ENCODE results near the gene DDX23.
A peak's percentile ranks its signal among the peaks of the same experiment; 100 is the strongest.

DDX23 gene

DNA sequence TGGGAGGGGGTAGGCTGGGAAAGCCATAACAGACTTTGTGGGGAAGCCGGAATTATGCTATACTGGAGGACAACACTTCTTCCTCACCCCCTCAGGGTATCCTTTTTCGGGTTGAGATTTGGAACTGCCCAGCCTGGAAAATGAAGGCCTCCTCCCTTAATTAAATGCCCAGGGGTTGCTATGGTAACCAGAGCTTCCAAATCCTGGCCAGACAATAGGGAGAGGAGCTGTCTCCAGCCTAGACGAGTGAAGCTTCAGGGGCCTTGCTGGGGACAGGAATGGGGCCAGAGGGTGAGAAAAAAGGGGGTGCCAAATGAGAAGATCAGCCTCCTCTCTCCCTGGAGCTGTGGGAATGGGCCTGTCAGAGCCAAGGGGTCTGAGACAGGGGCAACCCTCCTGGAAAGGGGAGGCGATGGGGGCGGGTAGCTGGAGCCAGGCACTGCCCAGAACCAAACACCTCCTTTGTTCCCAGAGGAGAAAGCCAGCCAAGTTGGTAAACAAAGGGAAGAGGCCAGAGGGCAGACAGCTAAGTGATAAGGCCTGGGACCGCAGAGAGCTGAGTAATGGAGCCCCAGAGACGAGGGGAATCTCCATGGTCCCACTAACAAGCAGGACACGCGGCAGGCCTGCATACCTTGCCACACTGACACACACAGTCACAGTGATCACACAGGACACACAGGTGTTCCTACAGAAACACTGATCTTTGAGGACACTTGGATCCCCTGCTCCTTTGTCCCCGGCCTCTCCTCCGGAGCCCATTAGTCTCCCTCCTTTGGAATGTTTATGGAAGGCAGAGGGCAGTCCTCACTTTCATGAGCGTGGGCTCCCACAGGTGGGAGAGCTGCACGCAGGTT lies 31.6 kb upstream of the DDX23 start:
- 92% methylated on average over 12 of the region's 13 CpGs for WGBS (ENCODE audit: insufficient coverage)
- POLR2A ChIA-PET = interaction anchor here (0.6 to 1.1 kb wide), 2 partner anchors 17 to 69 kb away, joined by 3 to 4 read pairs; no protein-coding TSS in a partner anchor

DNA sequence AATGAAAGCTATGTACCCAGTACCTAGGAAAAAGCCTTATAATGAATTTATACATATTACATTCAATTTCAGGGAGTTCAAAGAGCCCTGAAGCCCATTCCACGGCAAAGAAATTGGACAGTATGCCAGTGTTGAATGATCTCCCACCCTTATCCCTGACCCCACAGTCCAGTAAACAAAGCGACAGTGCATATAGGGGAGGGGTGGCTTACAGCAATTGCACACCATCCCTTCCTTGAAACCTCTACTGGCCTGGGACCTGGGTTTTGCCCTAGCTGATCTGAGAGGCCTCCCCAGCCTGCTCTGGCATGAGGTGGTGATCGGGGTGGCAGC lies 31.0 kb upstream of the DDX23 start:
- Histone ChIP-seq H3K27me3 (replicated peaks in 2 of 5; ENCODE audit: control insufficient read depth in 4 of 5, insufficient read depth in 5 of 5, low read length in 4 of 5) (peaks cover 0 to 23% (median 9%) of the 10 kb centered on the region in 5 experiments), H3K4me3 (ENCODE audit: control insufficient read depth in 1 of 7, extremely low read depth in 1 of 7, insufficient read depth in 4 of 7, low read depth in 2 of 7, low read length in 6 of 7) (no peak overlapping the region), H3K9me3 (ENCODE audit: control extremely low read depth in 1 of 5, control insufficient read depth in 4 of 5, insufficient read depth in 2 of 5, low read depth in 1 of 5, low read length in 4 of 5) (no peaks in the 10 kb centered on the region), H3K27ac (ENCODE audit: insufficient read depth in 1 of 2, low read depth in 1 of 2, low read length in 2 of 2, poor library complexity in 1 of 2, severe bottlenecking in 2 of 2) (no peak overlapping the region), H3K4me1 (ENCODE audit: control extremely low read depth in 1 of 4, control insufficient read depth in 4 of 4, insufficient read depth in 4 of 4, low read length in 3 of 4) (peaks cover 0 to 12% (median 6%) of the 10 kb centered on the region in 4 experiments), H3K36me3 (ENCODE audit: control insufficient read depth in 4 of 4, insufficient read depth in 4 of 4, low read length in 3 of 4) (no peaks in the 10 kb centered on the region)
- POLR2A ChIA-PET = no interaction called here
- DNase-seq = no peak
- WGBS (ENCODE audit: insufficient coverage) = 83% methylated on average over 2 of the region's 3 CpGs
- CTCF ChIA-PET = interaction anchor here (0.8 to 7.0 kb wide), 9 partner anchors 8 to 69 kb away, joined by 3 to 45 read pairs (median 5); no protein-coding TSS in a partner anchor

More for the DNA sequence above, 31.6 kb upstream of the DDX23 start:
- CTCF ChIA-PET = interaction anchor here (0.8 to 7.0 kb wide), 7 partner anchors 13 to 69 kb away, joined by 3 to 45 read pairs (median 5); no protein-coding TSS in a partner anchor
- Histone ChIP-seq H3K27me3 (replicated peaks in 2 of 5; ENCODE audit: control insufficient read depth in 4 of 5, insufficient read depth in 5 of 5, low read length in 4 of 5) (peaks cover 0 to 23% (median 9%) of the 10 kb centered on the region in 5 experiments), H3K9me3 (ENCODE audit: control extremely low read depth in 1 of 5, control insufficient read depth in 4 of 5, insufficient read depth in 2 of 5, low read depth in 1 of 5, low read length in 4 of 5) (no peaks in the 10 kb centered on the region), H3K4me3 (ENCODE audit: control insufficient read depth in 1 of 7, extremely low read depth in 1 of 7, insufficient read depth in 4 of 7, low read depth in 2 of 7, low read length in 6 of 7) (no peak overlapping the region), H3K4me1 (ENCODE audit: control extremely low read depth in 1 of 4, control insufficient read depth in 4 of 4, insufficient read depth in 4 of 4, low read length in 3 of 4) (peaks cover 0 to 12% (median 6%) of the 10 kb centered on the region in 4 experiments), H3K36me3 (ENCODE audit: control insufficient read depth in 4 of 4, insufficient read depth in 4 of 4, low read length in 3 of 4) (no peaks in the 10 kb centered on the region), H3K27ac (ENCODE audit: insufficient read depth in 1 of 2, low read depth in 1 of 2, low read length in 2 of 2, poor library complexity in 1 of 2, severe bottlenecking in 2 of 2) (no peak overlapping the region)
- no peak for DNase-seq

DNA sequence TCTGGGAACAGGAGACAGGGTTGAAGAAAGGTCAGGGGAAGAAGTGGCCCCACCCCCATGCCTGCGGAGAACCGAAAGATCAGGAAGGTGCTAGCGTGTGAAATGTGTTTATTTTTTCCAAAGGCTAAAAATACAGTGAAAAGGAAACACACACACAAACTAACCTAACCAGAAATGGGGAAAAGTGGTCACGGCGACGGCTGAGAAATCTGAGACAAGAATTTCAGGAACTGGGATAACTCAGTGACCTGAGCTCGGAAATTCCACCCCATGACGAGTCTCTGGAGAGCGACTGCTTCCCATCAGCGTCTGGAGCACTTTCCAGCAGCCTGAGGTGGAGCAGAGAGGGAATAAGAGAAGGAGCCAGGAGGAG lies 30.3 kb upstream of the DDX23 start:
- peaks cover 0 to 23% (median 9%) of the 10 kb centered on the region in 5 experiments for H3K27me3 ChIP-seq (replicated peaks in 2 of 5; ENCODE audit: control insufficient read depth in 4 of 5, insufficient read depth in 5 of 5, low read length in 4 of 5)
- 10% methylated on average over 7 of the region's 10 CpGs for WGBS (ENCODE audit: insufficient coverage)
- ChIA-PET POLR2A (no interaction called here), CTCF (interaction anchor here (1.0 to 7.0 kb wide), 3 partner anchors 9 to 29 kb away, joined by 4 to 45 read pairs (median 7); no protein-coding TSS in a partner anchor)
- no peaks in the 10 kb centered on the region for H3K9me3 ChIP-seq (ENCODE audit: control extremely low read depth in 1 of 5, control insufficient read depth in 4 of 5, insufficient read depth in 2 of 5, low read depth in 1 of 5, low read length in 4 of 5)
- no peak overlapping the region for H3K27ac ChIP-seq (ENCODE audit: insufficient read depth in 1 of 2, low read depth in 1 of 2, low read length in 2 of 2, poor library complexity in 1 of 2, severe bottlenecking in 2 of 2)
- peak overlapping the region in 2 of 7 experiments; percentile 19 to 21 for H3K4me3 ChIP-seq (ENCODE audit: control insufficient read depth in 1 of 7, extremely low read depth in 1 of 7, insufficient read depth in 4 of 7, low read depth in 2 of 7, low read length in 6 of 7)
- H3K4me1 ChIP-seq (ENCODE audit: control extremely low read depth in 1 of 4, control insufficient read depth in 4 of 4, insufficient read depth in 4 of 4, low read length in 3 of 4) = peaks cover 0 to 12% (median 6%) of the 10 kb centered on the region in 4 experiments
- no peak for DNase-seq
- H3K36me3 ChIP-seq (ENCODE audit: control insufficient read depth in 4 of 4, insufficient read depth in 4 of 4, low read length in 3 of 4) = no peaks in the 10 kb centered on the region

DNA sequence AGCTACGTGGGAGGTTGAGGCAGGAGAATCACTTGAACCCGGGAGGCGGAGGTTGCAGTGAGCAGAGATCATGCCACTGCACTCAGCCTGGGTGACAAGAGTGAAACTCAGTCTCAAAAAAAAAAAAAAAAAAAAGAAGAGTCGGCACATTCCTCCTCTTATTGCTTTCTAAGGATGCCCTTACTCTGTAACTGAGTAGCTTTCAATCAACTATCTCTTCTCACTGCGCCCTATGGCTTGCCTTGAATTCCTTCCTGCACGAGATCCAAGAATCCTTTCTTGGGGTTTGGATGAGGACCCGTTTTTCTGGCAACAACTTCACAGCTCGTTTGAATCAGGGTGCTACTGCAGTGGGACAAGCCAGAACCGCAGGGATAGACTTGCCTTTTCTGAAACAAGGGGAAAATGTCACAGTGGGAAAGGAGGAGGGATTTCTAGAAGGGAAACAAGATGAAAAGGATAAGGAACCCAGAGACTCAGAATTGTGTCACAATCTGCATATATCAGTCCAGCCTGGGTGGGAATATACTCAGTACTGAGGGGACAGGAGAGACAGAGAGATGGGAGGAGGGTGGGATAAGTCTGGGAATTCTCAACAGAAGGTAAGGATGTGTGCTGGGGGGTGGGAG lies 29.8 kb upstream of the DDX23 start:
- 68% methylated on average over 8 of the region's 9 CpGs for WGBS (ENCODE audit: insufficient coverage)
- ChIA-PET POLR2A (no interaction called here), CTCF (interaction anchor here (0.6 to 7.0 kb wide), 6 partner anchors 8 to 46 kb away, joined by 4 to 45 read pairs (median 10); partner anchors contain the start of gene DDX23)
- peaks cover 0 to 23% (median 9%) of the 10 kb centered on the region in 5 experiments for H3K27me3 ChIP-seq (replicated peaks in 2 of 5; ENCODE audit: control insufficient read depth in 4 of 5, insufficient read depth in 5 of 5, low read length in 4 of 5)
- H3K9me3 ChIP-seq (ENCODE audit: control extremely low read depth in 1 of 5, control insufficient read depth in 4 of 5, insufficient read depth in 2 of 5, low read depth in 1 of 5, low read length in 4 of 5) = no peaks in the 10 kb centered on the region
- no peak overlapping the region for H3K27ac ChIP-seq (ENCODE audit: insufficient read depth in 1 of 2, low read depth in 1 of 2, low read length in 2 of 2, poor library complexity in 1 of 2, severe bottlenecking in 2 of 2)
- peaks cover 0 to 12% (median 6%) of the 10 kb centered on the region in 4 experiments for H3K4me1 ChIP-seq (ENCODE audit: control extremely low read depth in 1 of 4, control insufficient read depth in 4 of 4, insufficient read depth in 4 of 4, low read length in 3 of 4)
- no peak for DNase-seq
- H3K36me3 ChIP-seq (ENCODE audit: control insufficient read depth in 4 of 4, insufficient read depth in 4 of 4, low read length in 3 of 4) = no peaks in the 10 kb centered on the region
- peak overlapping the region in 1 of 7 experiments; percentile 19 for H3K4me3 ChIP-seq (ENCODE audit: control insufficient read depth in 1 of 7, extremely low read depth in 1 of 7, insufficient read depth in 4 of 7, low read depth in 2 of 7, low read length in 6 of 7)

DNA sequence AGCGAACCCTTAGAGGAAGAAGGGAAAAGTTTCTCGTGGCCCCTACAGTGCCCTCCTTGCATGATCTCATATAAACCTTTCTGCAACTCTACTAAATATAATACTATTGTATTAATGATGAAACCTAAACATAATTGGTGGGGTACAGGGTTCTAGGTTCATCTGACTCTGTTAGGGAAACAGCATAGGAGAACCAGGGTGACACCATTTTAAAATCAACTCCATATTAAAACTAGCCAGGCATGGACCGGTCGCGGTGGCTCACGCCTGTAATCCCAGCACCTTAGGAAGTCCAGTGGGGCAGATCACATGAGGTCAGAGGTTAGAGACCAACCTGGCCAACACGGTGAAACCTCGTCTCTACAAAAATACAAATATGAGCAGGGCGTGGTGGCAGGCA lies 28.7 kb upstream of the DDX23 start:
- CTCF ChIA-PET = interaction anchor here (3.7 to 7.0 kb wide), 3 partner anchors 9 to 27 kb away, joined by 13 to 45 read pairs (median 33); partner anchors contain the start of gene DDX23
- 100% methylated on average over 7 of the region's 9 CpGs for WGBS (ENCODE audit: insufficient coverage)
- no peaks in the 10 kb centered on the region for H3K9me3 ChIP-seq (ENCODE audit: control extremely low read depth in 1 of 5, control insufficient read depth in 4 of 5, insufficient read depth in 2 of 5, low read depth in 1 of 5, low read length in 4 of 5)
- no peaks in the 10 kb centered on the region for H3K36me3 ChIP-seq (ENCODE audit: control insufficient read depth in 4 of 4, insufficient read depth in 4 of 4, low read length in 3 of 4)
- no peak for DNase-seq
- POLR2A ChIA-PET = no interaction called here
- no peak overlapping the region for H3K27ac ChIP-seq (ENCODE audit: insufficient read depth in 1 of 2, low read depth in 1 of 2, low read length in 2 of 2, poor library complexity in 1 of 2, severe bottlenecking in 2 of 2)
- H3K4me1 ChIP-seq (ENCODE audit: control extremely low read depth in 1 of 4, control insufficient read depth in 4 of 4, insufficient read depth in 4 of 4, low read length in 3 of 4) = peaks cover 0 to 12% (median 6%) of the 10 kb centered on the region in 4 experiments
- H3K27me3 ChIP-seq (replicated peaks in 2 of 5; ENCODE audit: control insufficient read depth in 4 of 5, insufficient read depth in 5 of 5, low read length in 4 of 5) = peaks cover 0 to 23% (median 9%) of the 10 kb centered on the region in 5 experiments
- no peak overlapping the region for H3K4me3 ChIP-seq (ENCODE audit: control insufficient read depth in 1 of 7, extremely low read depth in 1 of 7, insufficient read depth in 4 of 7, low read depth in 2 of 7, low read length in 6 of 7)

DNA sequence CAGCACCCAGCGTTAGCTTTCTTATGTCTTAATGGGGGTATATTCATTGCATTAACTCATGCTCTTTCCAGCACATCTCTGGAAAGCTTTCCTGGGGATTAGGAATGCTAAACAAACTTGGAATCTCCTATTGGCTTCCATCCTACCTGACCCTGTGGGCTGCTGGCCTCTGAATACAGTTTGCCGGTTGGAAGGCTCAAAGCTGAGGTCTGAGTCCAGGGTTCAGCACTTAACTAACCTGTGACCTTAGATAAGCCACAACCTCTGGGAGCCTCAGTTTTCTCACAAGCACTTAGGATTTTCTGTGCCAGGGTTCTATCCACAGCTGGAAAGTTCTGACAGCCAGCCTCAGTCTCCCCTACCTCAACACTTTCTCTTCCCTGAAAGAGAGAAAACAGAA lies 26.6 kb upstream of the DDX23 start:
- Histone ChIP-seq H3K4me1 (ENCODE audit: control extremely low read depth in 1 of 4, control insufficient read depth in 4 of 4, insufficient read depth in 4 of 4, low read length in 3 of 4) (peaks cover 0 to 12% (median 6%) of the 10 kb centered on the region in 4 experiments), H3K27me3 (replicated peaks in 2 of 5; ENCODE audit: control insufficient read depth in 4 of 5, insufficient read depth in 5 of 5, low read length in 4 of 5) (peaks cover 0 to 20% (median 7%) of the 10 kb centered on the region in 5 experiments), H3K27ac (ENCODE audit: insufficient read depth in 1 of 2, low read depth in 1 of 2, low read length in 2 of 2, poor library complexity in 1 of 2, severe bottlenecking in 2 of 2) (no peak overlapping the region), H3K4me3 (ENCODE audit: control insufficient read depth in 1 of 7, extremely low read depth in 1 of 7, insufficient read depth in 4 of 7, low read depth in 2 of 7, low read length in 6 of 7) (no peak overlapping the region), H3K36me3 (ENCODE audit: control insufficient read depth in 4 of 4, insufficient read depth in 4 of 4, low read length in 3 of 4) (no peaks in the 10 kb centered on the region), H3K9me3 (ENCODE audit: control extremely low read depth in 1 of 5, control insufficient read depth in 4 of 5, insufficient read depth in 2 of 5, low read depth in 1 of 5, low read length in 4 of 5) (no peaks in the 10 kb centered on the region)
- WGBS (ENCODE audit: insufficient coverage) = 100% methylated on average over 2 of the region's 2 CpGs
- POLR2A ChIA-PET = no interaction called here
- CTCF ChIA-PET = interaction anchor here (1.1 to 4.5 kb wide), 4 partner anchors 12 to 109 kb away, joined by 3 to 33 read pairs (median 8); partner anchors contain the start of gene DDX23
- DNase-seq = no peak

All from common myeloid progenitor, CD34-positive (primary cell).